CD4-positive, alpha-beta memory T cell (primary cell): ENCODE measurements around the gene COPG2. TPM values are rescaled to one million over a fixed set of nuclear protein-coding genes. Genes with fewer than 3 reads are reported as not detected.

Source experiments
- CTCF ChIA-PET: fragments of 350-600 bp; sonication (Branson Sonifier 250); formaldehyde crosslinking; loops from one replicate; lab custom pipeline; 2021; ENCODE audit warnings: inconsistent platforms; ENCODE audit not compliant: partially characterized antibody; lab: Charles Lee
- POLR2A ChIA-PET: fragments of 350-600 bp; sonication (Branson Sonifier 250); formaldehyde crosslinking; loops from one replicate; lab custom pipeline; 2021; ENCODE audit not compliant: partially characterized antibody; lab: Charles Lee
- DNase-seq, 5 donors: peaks; one replicate each; pipeline versions ENCODE4 v3.0.0 to v3.0.0-alpha.2; 2020 to 2022; ENCODE audit warnings: mixed read lengths in 1 of 5
- H3K27ac ChIP-seq: one replicate; pipeline ENCODE4 v1.7.0; 2013; ENCODE audit warnings: low read depth, low read length
- H3K27me3 ChIP-seq: 2 replicates; pipeline ENCODE4 v1.7.0; 2013; ENCODE audit warnings: mild to moderate bottlenecking, low read length, moderate library complexity; ENCODE audit not compliant: insufficient read depth
- H3K36me3 ChIP-seq: 2 replicates; pipeline ENCODE4 v1.7.0; 2013; ENCODE audit warnings: mild to moderate bottlenecking, low read length, moderate library complexity; ENCODE audit not compliant: insufficient read depth
- H3K4me1 ChIP-seq: 2 replicates; pipeline ENCODE4 v1.7.0; 2013; ENCODE audit warnings: mild to moderate bottlenecking, low read length, moderate library complexity; ENCODE audit not compliant: insufficient read depth
- H3K4me3 ChIP-seq, 2 donors: one replicate each; pipeline ENCODE4 v1.7.0; 2013; ENCODE audit warnings: low read length in 2 of 2, mild to moderate bottlenecking in 1 of 2
- H3K9me3 ChIP-seq, 2 donors: one replicate each; pipeline ENCODE4 v1.7.0; 2013; ENCODE audit warnings: low read length in 2 of 2, control low read depth in 1 of 2; ENCODE audit not compliant: control insufficient read depth in 1 of 2
- H3K27ac Mint-ChIP-seq, 7 donors: one replicate each; pipeline ENCODE4 v1.8.0; 2020 to 2021; ENCODE audit warnings: mixed read lengths in 7 of 7, mild to moderate bottlenecking in 6 of 7, inconsistent platforms in 3 of 7, moderate library complexity in 3 of 7
- H3K27me3 Mint-ChIP-seq, 2 donors: one replicate each; pipeline ENCODE4 v1.8.0; 2020 to 2021; ENCODE audit warnings: mixed read lengths in 2 of 2
- H3K36me3 Mint-ChIP-seq, 2 donors: one replicate each; pipeline ENCODE4 v1.8.0; 2020 to 2021; ENCODE audit warnings: mixed read lengths in 2 of 2, inconsistent platforms in 1 of 2, mild to moderate bottlenecking in 1 of 2
- H3K4me1 Mint-ChIP-seq, 4 donors: one replicate each; pipeline ENCODE4 v1.8.0; 2020 to 2021; ENCODE audit warnings: mixed read lengths in 4 of 4, mild to moderate bottlenecking in 1 of 4
- H3K4me3 Mint-ChIP-seq, 8 donors: one replicate each; pipeline ENCODE4 v1.8.0; 2020 to 2021; ENCODE audit warnings: mixed read lengths in 8 of 8, mild to moderate bottlenecking in 7 of 8, moderate library complexity in 6 of 8, inconsistent platforms in 3 of 8
- H3K9me3 Mint-ChIP-seq, 8 donors: one replicate each; pipeline ENCODE4 v1.8.0; 2020 to 2021; ENCODE audit warnings: mixed read lengths in 8 of 8, mild to moderate bottlenecking in 5 of 8, inconsistent platforms in 3 of 8, moderate library complexity in 1 of 8
- intact Hi-C: fragments of 100-400 bp; cut with micrococcal nuclease; formaldehyde crosslinking; loops from one replicate; pipeline ENCODE4 v1.15.1; 2023
- polyA plus RNA-seq, 2 donors: library from polyadenylated mRNA; unstranded; fragments of 300-500 nt; fragmentation: Illumina TruSeq; gene quantifications; one replicate each; pipeline ENCODE4 v1.2.3, GENCODE V29; 2021
- total RNA-seq, 2 experiments: library from RNA; stranded (reverse); gene quantifications; one replicate each; pipeline ENCODE4 v1.2.3, GENCODE V29; 2021

Gene COPG2
- total and polyA plus RNA-seq, 4 experiments from 2014 or later, result 0.92 to 8.2 (median 4.9) TPM

GRCh38 chr7:130649004-130649790 is 19.4 kb downstream of the COPG2 start:
- Mint-ChIP-seq H3K27me3 (no peaks in the 10 kb centered on the region), H3K36me3 (peaks cover 50 to 63% of the 10 kb centered on the region in 2 donors), H3K4me1 (peaks cover 0 to 8% (median 7%) of the 10 kb centered on the region in 4 donors), H3K27ac (peak overlapping the region in 2 of 7 donors; percentile 19 to 69), H3K4me3 (peak overlapping the region in 1 of 8 donors; percentile 15), H3K9me3 (peaks cover 0 to 18% (median 3%) of the 10 kb centered on the region in 8 donors)
- no peak for DNase-seq
- no peaks in the 10 kb centered on the region for H3K36me3 ChIP-seq
- H3K27me3 ChIP-seq, result no peaks in the 10 kb centered on the region
- no peaks in the 10 kb centered on the region for H3K9me3 ChIP-seq
- POLR2A ChIA-PET, result no interaction called here
- CTCF ChIA-PET, result no interaction called here
- H3K4me3 ChIP-seq, result no peak overlapping the region
- no peaks in the 10 kb centered on the region for H3K4me1 ChIP-seq
- intact Hi-C loops, result no loop called here
- H3K27ac ChIP-seq, result no peak overlapping the region

- H3K27ac Mint-ChIP-seq, result peak overlapping the region in 1 of 7 donors; percentile 69
Measured at GRCh38 chr7:130648580-130648979, 20.0 kb downstream of the COPG2 start.

GRCh38 chr7:130642383-130642782 is 26.2 kb downstream of the COPG2 start:
- no peaks in the 10 kb centered on the region for H3K27me3 ChIP-seq
- no peak overlapping the region for H3K27ac Mint-ChIP-seq
- H3K4me1 ChIP-seq, result no peaks in the 10 kb centered on the region
- H3K9me3 Mint-ChIP-seq, result peaks cover 0 to 15% (median 6%) of the 10 kb centered on the region in 8 donors
- H3K27me3 Mint-ChIP-seq, result no peaks in the 10 kb centered on the region
- no peak overlapping the region for H3K27ac ChIP-seq
- peaks cover 36 to 62% of the 10 kb centered on the region in 2 donors for H3K36me3 Mint-ChIP-seq
- no peaks in the 10 kb centered on the region for H3K9me3 ChIP-seq
- H3K4me1 Mint-ChIP-seq, result peaks cover 0 to 2% (median 0%) of the 10 kb centered on the region in 4 donors
- DNase-seq, result no peak
- ChIA-PET POLR2A (no interaction called here), CTCF (no interaction called here)
- intact Hi-C loops, result no loop called here
- no peak overlapping the region for H3K4me3 ChIP-seq
- no peaks in the 10 kb centered on the region for H3K36me3 ChIP-seq
- H3K4me3 Mint-ChIP-seq, result no peak overlapping the region

More at GRCh38 chr7:130648580-130648979, 20.0 kb downstream of the COPG2 start:
- Histone ChIP-seq H3K27ac (no peak overlapping the region), H3K9me3 (no peaks in the 10 kb centered on the region), H3K27me3 (no peaks in the 10 kb centered on the region), H3K36me3 (no peaks in the 10 kb centered on the region), H3K4me1 (no peaks in the 10 kb centered on the region), H3K4me3 (no peak overlapping the region)
- Mint-ChIP-seq H3K27me3 (no peaks in the 10 kb centered on the region), H3K4me1 (peaks cover 0 to 8% (median 7%) of the 10 kb centered on the region in 4 donors), H3K9me3 (peaks cover 0 to 18% (median 3%) of the 10 kb centered on the region in 8 donors), H3K4me3 (peak overlapping the region in 1 of 8 donors; percentile 15), H3K36me3 (peaks cover 50 to 64% of the 10 kb centered on the region in 2 donors)
- POLR2A ChIA-PET, result no interaction called here
- CTCF ChIA-PET, result no interaction called here
- intact Hi-C loops, result no loop called here
- DNase-seq, result no peak

- H3K27ac Mint-ChIP-seq, result no peak overlapping the region
- Histone ChIP-seq H3K27ac (no peak overlapping the region), H3K36me3 (no peaks in the 10 kb centered on the region), H3K9me3 (no peaks in the 10 kb centered on the region), H3K4me1 (no peaks in the 10 kb centered on the region), H3K27me3 (no peaks in the 10 kb centered on the region), H3K4me3 (no peak overlapping the region)
- POLR2A ChIA-PET, result no interaction called here
- DNase-seq, result no peak
- intact Hi-C loops, result no loop called here
- H3K4me1 Mint-ChIP-seq, result peaks cover 0 to 2% (median 0%) of the 10 kb centered on the region in 4 donors
- H3K27me3 Mint-ChIP-seq, result no peaks in the 10 kb centered on the region
- CTCF ChIA-PET, result no interaction called here
- peaks cover under 1 to 21% (median 13%) of the 10 kb centered on the region in 8 donors for H3K9me3 Mint-ChIP-seq
- H3K4me3 Mint-ChIP-seq, result no peak overlapping the region
- peaks cover 32 to 59% of the 10 kb centered on the region in 2 donors for H3K36me3 Mint-ChIP-seq
Measured at GRCh38 chr7:130641497-130641896, 27.1 kb downstream of the COPG2 start.

GRCh38 chr7:130641040-130641439 is 27.5 kb downstream of the COPG2 start:
- Mint-ChIP-seq H3K9me3 (peaks cover 2 to 25% (median 18%) of the 10 kb centered on the region in 8 donors), H3K27ac (no peak overlapping the region), H3K27me3 (no peaks in the 10 kb centered on the region), H3K36me3 (peaks cover 29 to 56% of the 10 kb centered on the region in 2 donors), H3K4me1 (peaks cover 0 to 2% (median 0%) of the 10 kb centered on the region in 4 donors), H3K4me3 (no peak overlapping the region)
- no peaks in the 10 kb centered on the region for H3K27me3 ChIP-seq
- no peak overlapping the region for H3K27ac ChIP-seq
- H3K4me1 ChIP-seq, result no peaks in the 10 kb centered on the region
- no peak for DNase-seq
- H3K9me3 ChIP-seq, result no peaks in the 10 kb centered on the region
- H3K36me3 ChIP-seq, result no peaks in the 10 kb centered on the region
- ChIA-PET POLR2A (no interaction called here), CTCF (no interaction called here)
- intact Hi-C loops, result no loop called here
- no peak overlapping the region for H3K4me3 ChIP-seq

- CTCF ChIA-PET, result interaction anchor here (0.5 kb wide), 1 partner anchor 24 kb away, joined by 3 read pairs; no protein-coding TSS in a partner anchor
- no peak for DNase-seq
- no peaks in the 10 kb centered on the region for H3K36me3 ChIP-seq
- H3K4me3 ChIP-seq, result no peak overlapping the region
- no peaks in the 10 kb centered on the region for H3K27me3 ChIP-seq
- no peak overlapping the region for H3K27ac Mint-ChIP-seq
- peaks cover 0 to 2% (median 0%) of the 10 kb centered on the region in 4 donors for H3K4me1 Mint-ChIP-seq
- H3K9me3 Mint-ChIP-seq, result peaks cover 2 to 35% (median 30%) of the 10 kb centered on the region in 8 donors
- intact Hi-C loops, result no loop called here
- H3K4me1 ChIP-seq, result no peaks in the 10 kb centered on the region
- H3K36me3 Mint-ChIP-seq, result peaks cover 18 to 49% of the 10 kb centered on the region in 2 donors
- POLR2A ChIA-PET, result no interaction called here
- H3K4me3 Mint-ChIP-seq, result no peak overlapping the region
- H3K9me3 ChIP-seq, result no peaks in the 10 kb centered on the region
- H3K27ac ChIP-seq, result no peak overlapping the region
- no peaks in the 10 kb centered on the region for H3K27me3 Mint-ChIP-seq
Measured at GRCh38 chr7:130639388-130639787, 29.2 kb downstream of the COPG2 start.

GRCh38 chr7:130632111-130632510 is 36.4 kb downstream of the COPG2 start:
- intact Hi-C loops, result no loop called here
- no peaks in the 10 kb centered on the region for H3K4me1 Mint-ChIP-seq
- H3K27ac Mint-ChIP-seq, result no peak overlapping the region
- Histone ChIP-seq H3K27ac (no peak overlapping the region), H3K9me3 (peaks cover 0 to 8% of the 10 kb centered on the region in 2 donors), H3K27me3 (no peaks in the 10 kb centered on the region), H3K36me3 (no peaks in the 10 kb centered on the region), H3K4me3 (no peak overlapping the region), H3K4me1 (no peaks in the 10 kb centered on the region)
- ChIA-PET POLR2A (no interaction called here), CTCF (no interaction called here)
- H3K27me3 Mint-ChIP-seq, result no peaks in the 10 kb centered on the region
- peaks cover 11 to 28% of the 10 kb centered on the region in 2 donors for H3K36me3 Mint-ChIP-seq
- H3K4me3 Mint-ChIP-seq, result no peak overlapping the region
- no peak for DNase-seq
- peaks cover 2 to 93% (median 79%) of the 10 kb centered on the region in 8 donors for H3K9me3 Mint-ChIP-seq
